A549 (cell line): ENCODE measurements around the gene SUGCT. TPM values are rescaled to one million over a fixed set of nuclear protein-coding genes. Genes with fewer than 3 reads are reported as not detected.

Experiments used
- ATAC-seq, 2 experiments: fragments of 200-7000 bp in 1 of 2; fragments of >200 bp in 1 of 2; cut with Nextera tagmentation in 1 of 2; cut with Tn5 transposase in 1 of 2; 3 replicates each; pipeline versions ENCODE4 v1.8.0 to v1.9.1; 2018 to 2020; ENCODE audit warnings: mild to moderate bottlenecking in 1 of 2, moderate library complexity in 1 of 2
- CTCF ChIA-PET: fragments of 300-600 bp; sonication (Branson Sonifier 250); formaldehyde crosslinking; extraction: SDS; loops from one replicate; lab custom pipeline; 2021; ENCODE audit warnings: antibody characterized with exemption, inconsistent platforms; lab: Yijun Ruan, JAX
- POLR2A ChIA-PET: fragments of 350-600 bp; formaldehyde crosslinking; extraction: SDS; loops from one replicate; lab custom pipeline; 2021; ENCODE audit warnings: antibody characterized with exemption, inconsistent platforms; lab: Yijun Ruan, JAX
- DNase-seq, 2 experiments: peaks; one replicate each; pipeline versions ENCODE4 v3.0.0 to v3.0.0-alpha.2; 2011 to 2016; ENCODE audit warnings: low read depth in 1 of 2, low spot score in 1 of 2
- FAIRE-seq: peaks from 2 replicates; lab custom pipeline; 2011; peaks lifted over from hg19 to GRCh38; lab: Jason Lieb, UNC
- H3K27ac ChIP-seq, 2 experiments: fragments of >200 bp; sonication (Bioruptor Twin); formaldehyde crosslinking; 3 replicates each; pipeline ENCODE4 v1.5.1; 2016 to 2017
- H3K4me1 ChIP-seq: fragments of >200 bp; sonication (Bioruptor Twin); formaldehyde crosslinking; 3 replicates; pipeline ENCODE4 v1.6.1; 2016
- H3K4me2 ChIP-seq: fragments of >200 bp; sonication (Bioruptor Twin); formaldehyde crosslinking; 3 replicates; pipeline ENCODE4 v1.6.1; 2016
- H3K4me3 ChIP-seq: fragments of >200 bp; sonication (Bioruptor Twin); formaldehyde crosslinking; 3 replicates; pipeline ENCODE4 v1.5.1; 2016
- H3K9me3 ChIP-seq: fragments of >200 bp; sonication (Bioruptor Twin); formaldehyde crosslinking; 3 replicates; pipeline ENCODE4 v1.6.1; 2016
- BCL3 ChIP-seq: fragments of >200 bp; sonication (Bioruptor Twin); formaldehyde crosslinking; IDR thresholded peaks from 3 replicates; pipeline ENCODE4 v1.6.1; 2016
- BHLHE40 ChIP-seq: IDR thresholded peaks from 2 replicates; pipeline ENCODE4 v1.6.1; 2012; ENCODE audit warnings: low read depth, low read length, inconsistent platforms
- CEBPB ChIP-seq, 2 experiments: fragments of >200 bp in 1 of 2; sonication (Bioruptor Twin) in 1 of 2; formaldehyde crosslinking in 1 of 2; IDR thresholded peaks; 2 replicates each; pipeline ENCODE4 v1.6.1; 2012 to 2016
- CHD2 ChIP-seq: fragments of 150-350 bp; IDR thresholded peaks from 2 replicates; pipeline ENCODE4 v1.6.1; 2014; ENCODE audit warnings: low read length; ENCODE audit not compliant: partially characterized antibody
- E2F6 ChIP-seq: IDR thresholded peaks from 2 replicates; pipeline ENCODE4 v1.6.1; 2012; ENCODE audit warnings: low read depth, borderline replicate concordance
- EHF ChIP-seq: fragments of 250-450 bp; sonication (Bioruptor Pico); IDR thresholded peaks from 2 replicates; pipeline ENCODE4 v1.5.0; 2020; ENCODE audit warnings: mild to moderate bottlenecking
- FOXS1 ChIP-seq: fragments of 250-450 bp; sonication (Bioruptor Pico); IDR thresholded peaks from 2 replicates; pipeline ENCODE4 v1.5.0; 2020; ENCODE audit warnings: mild to moderate bottlenecking, moderate library complexity
- GATA3 ChIP-seq: IDR thresholded peaks from 2 replicates; pipeline ENCODE4 v1.6.1; 2012; ENCODE audit warnings: borderline replicate concordance
- HES2 ChIP-seq: fragments of >200 bp; sonication (Bioruptor Twin); formaldehyde crosslinking; IDR thresholded peaks from 2 replicates; pipeline ENCODE4 v1.6.1; 2016
- HOXB13 ChIP-seq: fragments of 250-450 bp; sonication (Bioruptor Pico); IDR thresholded peaks from 2 replicates; pipeline ENCODE4 v1.5.0; 2020; ENCODE audit warnings: low read depth, mild to moderate bottlenecking, moderate library complexity
- JUN ChIP-seq, 2 experiments: fragments of >200 bp; sonication (Bioruptor Twin); formaldehyde crosslinking; IDR thresholded peaks; 2 replicates in 1 of 2; 3 replicates in 1 of 2; pipeline ENCODE4 v1.6.1; 2016 to 2017
- KDM5A ChIP-seq: fragments of 200-600 bp; sonication (generic); IDR thresholded peaks from 2 replicates; pipeline ENCODE4 v1.6.1; 2016; ENCODE audit warnings: antibody characterized with exemption, mild to moderate bottlenecking
- MAFK ChIP-seq: fragments of 450-650 bp; IDR thresholded peaks from 2 replicates; pipeline ENCODE4 v1.6.1; 2014; ENCODE audit not compliant: partially characterized antibody
- MAZ ChIP-seq: fragments of 150-350 bp; IDR thresholded peaks from 2 replicates; pipeline ENCODE4 v1.6.1; 2014; ENCODE audit warnings: antibody characterized with exemption, low read depth, low read length, borderline replicate concordance
- NPAS2 ChIP-seq: fragments of 250-450 bp; sonication (Bioruptor Pico); IDR thresholded peaks from 2 replicates; pipeline ENCODE4 v1.8.0; 2022; ENCODE audit warnings: mild to moderate bottlenecking, moderate library complexity, borderline replicate concordance
- PHF8 ChIP-seq: fragments of 200-600 bp; sonication (generic); IDR thresholded peaks from 2 replicates; pipeline ENCODE4 v1.6.1; 2016; ENCODE audit warnings: low read depth, mild to moderate bottlenecking, antibody characterized with exemption, moderate library complexity, borderline replicate concordance
- POLR2AphosphoS2 ChIP-seq: conservative IDR thresholded peaks from 2 replicates; pipeline ENCODE4 v1.6.1; 2012; ENCODE audit warnings: low read length, improper control_type of control experiment, inconsistent platforms
- RARB ChIP-seq: fragments of 250-450 bp; sonication (Bioruptor Pico); IDR thresholded peaks from 2 replicates; pipeline ENCODE4 v1.8.0; 2021; ENCODE audit warnings: mild to moderate bottlenecking, moderate library complexity
- RCOR1 ChIP-seq: fragments of 150-350 bp; IDR thresholded peaks from 2 replicates; pipeline ENCODE4 v1.6.1; 2014; ENCODE audit warnings: antibody characterized with exemption, low read length, low read depth
- TP53 ChIP-seq: fragments of 250-450 bp; sonication (Bioruptor Pico); IDR thresholded peaks from 2 replicates; pipeline ENCODE4 v1.5.0; 2021; ENCODE audit warnings: mild to moderate bottlenecking, moderate library complexity
- ZNF302 ChIP-seq: fragments of 250-450 bp; sonication (Bioruptor Pico); IDR thresholded peaks from 2 replicates; pipeline ENCODE4 v1.9.0; 2021; ENCODE audit warnings: inconsistent platforms, mild to moderate bottlenecking, moderate library complexity
- WGBS: methylation state at CpG from one replicate; pipeline ENCODE4 v1.1.6; 2017; ENCODE audit errors: missing lambda C conversion rate; 5-methylcytosine and 5-hydroxymethylcytosine counted together
- polyA plus RNA-seq, 4 experiments: library from polyadenylated mRNA; depleted of rRNA in 3 of 4; stranded (reverse); fragments of >200 nt; fragmentation: RNase III in 1 of 4; extraction: RNeasy Plus Mini Kit Qiagen cat#74134 plus additional on column Dnase treatment in 1 of 4; gene quantifications; 2 replicates in 3 of 4; 3 replicates in 1 of 4; pipeline ENCODE4 v1.2.3, GENCODE V29; 2011 to 2017
- TF ChIP-seq, protein P1 (sequence below): fragments of 250-450 bp; sonication (Bioruptor Pico); IDR thresholded peaks from 2 replicates; pipeline ENCODE4 v1.5.0; 2020; ENCODE audit warnings: low read depth, mild to moderate bottlenecking, moderate library complexity
- TF ChIP-seq, protein P2 (sequence below): IDR thresholded peaks from 2 replicates; pipeline ENCODE4 v1.6.1; 2012
- TF ChIP-seq, protein P3 (sequence below): fragments of 150-350 bp; IDR thresholded peaks from 2 replicates; pipeline ENCODE4 v1.6.1; 2014; ENCODE audit warnings: low read depth, mild to moderate bottlenecking, low read length

SUGCT gene
- polyA plus RNA-seq, 2 of the 4 experiments (the other 2 are of a cell fraction): 1.4 to 1.6 TPM

DNA sequence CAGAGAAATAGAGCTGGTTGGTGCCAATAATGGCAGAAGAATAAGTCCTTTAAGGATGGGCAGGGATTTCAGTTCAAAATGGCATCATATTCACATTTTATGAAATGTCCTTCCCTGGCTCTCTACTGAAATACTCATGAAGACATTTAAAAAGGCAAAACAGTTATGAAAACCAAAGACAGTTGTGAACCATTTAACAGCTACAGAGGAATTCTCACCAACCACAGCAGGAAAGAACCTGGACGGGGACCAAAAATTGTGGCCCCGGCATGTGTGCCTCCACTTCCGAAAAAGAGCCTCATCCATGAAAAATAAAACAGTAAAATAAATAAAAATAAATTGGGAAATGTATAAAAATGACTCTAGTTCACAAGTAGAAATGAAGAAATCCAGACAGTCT is 539.5 kb downstream of the SUGCT start:
- no peak for DNase-seq
- ChIA-PET CTCF (no interaction called here), POLR2A (no interaction called here)
- no peak overlapping the region for H3K27ac ChIP-seq
- no peaks in the 10 kb centered on the region for H3K9me3 ChIP-seq
- ATAC-seq: no peak
- 7% methylated on average over 3 of the region's 3 CpGs for WGBS
- no peak for TF ChIP-seq MAZ
- TF ChIP-seq MAFK: no peak
- TF ChIP-seq, protein P1, sequence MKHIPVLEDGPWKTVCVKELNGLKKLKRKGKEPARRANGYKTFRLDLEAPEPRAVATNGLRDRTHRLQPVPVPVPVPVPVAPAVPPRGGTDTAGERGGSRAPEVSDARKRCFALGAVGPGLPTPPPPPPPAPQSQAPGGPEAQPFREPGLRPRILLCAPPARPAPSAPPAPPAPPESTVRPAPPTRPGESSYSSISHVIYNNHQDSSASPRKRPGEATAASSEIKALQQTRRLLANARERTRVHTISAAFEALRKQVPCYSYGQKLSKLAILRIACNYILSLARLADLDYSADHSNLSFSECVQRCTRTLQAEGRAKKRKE: no peak
- no peak for TF ChIP-seq EHF
- no peak for TF ChIP-seq BHLHE40
- TF ChIP-seq BCL3: no peak
- no peak for TF ChIP-seq PHF8
- no peak for TF ChIP-seq E2F6
- TF ChIP-seq GATA3: no peak
- TF ChIP-seq CHD2: no peak
- no peak for TF ChIP-seq RARB (CRISPR knock-in tag)
- TF ChIP-seq RCOR1: no peak
- no peak for TF ChIP-seq ZNF302 (CRISPR knock-in tag)
- TF ChIP-seq TP53: no peak
- no peak for TF ChIP-seq CEBPB (IDR thresholded peaks at IDR 0.05)
- no peak for TF ChIP-seq KDM5A
- TF ChIP-seq JUN (IDR thresholded peaks at IDR 0.05): no peak
- no peak for TF ChIP-seq HES2
- TF ChIP-seq POLR2AphosphoS2: no peak
- no peak for TF ChIP-seq HOXB13 (CRISPR knock-in tag)
- no peak overlapping the region for H3K4me3 ChIP-seq
- H3K4me1 ChIP-seq: no peaks in the 10 kb centered on the region
- FAIRE-seq: no peak
- no peak overlapping the region for H3K4me2 ChIP-seq

DNA sequence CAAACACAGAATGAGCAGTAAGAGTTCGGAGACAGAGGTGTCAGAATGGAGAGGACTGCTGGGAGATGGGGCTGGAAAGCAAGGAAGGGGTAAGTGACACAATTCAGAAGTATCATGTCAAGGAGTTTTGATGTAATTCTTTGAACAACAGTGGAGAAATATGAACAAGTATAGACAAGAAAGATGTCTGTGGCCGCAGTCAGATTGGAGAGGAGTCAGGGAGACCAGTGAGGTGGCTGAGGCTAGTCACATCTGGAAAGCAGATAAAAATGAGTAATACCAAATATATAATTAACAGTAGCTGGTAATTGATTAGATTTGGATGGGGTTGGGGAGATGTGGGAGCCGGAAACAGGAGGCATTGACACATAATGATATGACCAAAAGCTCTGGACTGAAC is 540.9 kb downstream of the SUGCT start:
- no peak overlapping the region for H3K4me2 ChIP-seq
- CTCF ChIA-PET: no interaction called here
- DNase-seq: no peak

DNA sequence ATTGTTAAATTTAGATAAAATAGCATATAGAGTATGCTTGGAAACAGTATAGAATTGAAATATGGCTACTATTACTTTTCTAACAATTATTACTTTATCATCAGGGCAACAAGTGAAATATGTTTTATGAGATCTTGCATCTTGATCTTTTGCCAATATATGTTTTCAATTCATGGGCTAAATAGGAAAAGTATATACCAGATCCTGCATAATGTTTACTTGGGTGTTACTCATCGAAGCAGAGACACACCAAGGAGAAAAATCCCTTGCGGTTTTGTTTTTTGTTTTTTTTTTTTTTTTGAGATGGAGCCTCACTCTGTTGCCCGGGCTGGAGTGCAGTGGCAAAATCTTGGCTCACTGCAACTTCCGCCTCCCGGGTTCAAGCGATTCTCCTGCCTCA is 541.4 kb downstream of the SUGCT start:
- TF ChIP-seq, protein P2, sequence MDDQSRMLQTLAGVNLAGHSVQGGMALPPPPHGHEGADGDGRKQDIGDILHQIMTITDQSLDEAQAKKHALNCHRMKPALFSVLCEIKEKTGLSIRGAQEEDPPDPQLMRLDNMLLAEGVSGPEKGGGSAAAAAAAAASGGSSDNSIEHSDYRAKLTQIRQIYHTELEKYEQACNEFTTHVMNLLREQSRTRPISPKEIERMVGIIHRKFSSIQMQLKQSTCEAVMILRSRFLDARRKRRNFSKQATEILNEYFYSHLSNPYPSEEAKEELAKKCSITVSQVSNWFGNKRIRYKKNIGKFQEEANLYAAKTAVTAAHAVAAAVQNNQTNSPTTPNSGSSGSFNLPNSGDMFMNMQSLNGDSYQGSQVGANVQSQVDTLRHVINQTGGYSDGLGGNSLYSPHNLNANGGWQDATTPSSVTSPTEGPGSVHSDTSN: no peak
- no peak for TF ChIP-seq NPAS2 (CRISPR knock-in tag)
- TF ChIP-seq, protein P3, sequence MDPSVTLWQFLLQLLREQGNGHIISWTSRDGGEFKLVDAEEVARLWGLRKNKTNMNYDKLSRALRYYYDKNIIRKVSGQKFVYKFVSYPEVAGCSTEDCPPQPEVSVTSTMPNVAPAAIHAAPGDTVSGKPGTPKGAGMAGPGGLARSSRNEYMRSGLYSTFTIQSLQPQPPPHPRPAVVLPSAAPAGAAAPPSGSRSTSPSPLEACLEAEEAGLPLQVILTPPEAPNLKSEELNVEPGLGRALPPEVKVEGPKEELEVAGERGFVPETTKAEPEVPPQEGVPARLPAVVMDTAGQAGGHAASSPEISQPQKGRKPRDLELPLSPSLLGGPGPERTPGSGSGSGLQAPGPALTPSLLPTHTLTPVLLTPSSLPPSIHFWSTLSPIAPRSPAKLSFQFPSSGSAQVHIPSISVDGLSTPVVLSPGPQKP: no peak
- TF ChIP-seq, all 56 proteins: peak for 0
- H3K4me2 ChIP-seq: no peak overlapping the region
- FAIRE-seq: no peak
- POLR2A ChIA-PET: no interaction called here
- ATAC-seq: no peak
- no peaks in the 10 kb centered on the region for H3K4me1 ChIP-seq
- H3K4me3 ChIP-seq: no peak overlapping the region
- WGBS: 22% methylated on average over 6 of the region's 6 CpGs
- CTCF ChIA-PET: interaction anchor here (0.7 kb wide), 1 partner anchor 66 kb away, joined by 4 read pairs; no protein-coding TSS in a partner anchor
- H3K9me3 ChIP-seq: no peaks in the 10 kb centered on the region
- DNase-seq: no peak
- no peak overlapping the region for H3K27ac ChIP-seq

More for the DNA sequence above, 540.9 kb downstream of the SUGCT start:
- ATAC-seq (no peak), FAIRE-seq (no peak)
- no peak for TF ChIP-seq FOXS1 (CRISPR knock-in tag)
- TF ChIP-seq HOXB13 (CRISPR knock-in tag): no peak
- WGBS: 27% methylated on average over 3 of the region's 3 CpGs
- POLR2A ChIA-PET: no interaction called here
- Histone ChIP-seq H3K4me3 (no peak overlapping the region), H3K9me3 (no peaks in the 10 kb centered on the region), H3K4me1 (no peaks in the 10 kb centered on the region), H3K27ac (no peak overlapping the region)
